ENCODE data around the gene TMEM250. TPM values are rescaled to one million over a fixed set of nuclear protein-coding genes. Genes with fewer than 3 reads are reported as not detected.

The TMEM250 gene
- total and polyA plus RNA-seq, 9 of the 15 experiments (the other 6 are each of a cell fraction or from before 2014, with no cell fraction given): 0.32 to 44.6 (median 12.2) TPM

DNA sequence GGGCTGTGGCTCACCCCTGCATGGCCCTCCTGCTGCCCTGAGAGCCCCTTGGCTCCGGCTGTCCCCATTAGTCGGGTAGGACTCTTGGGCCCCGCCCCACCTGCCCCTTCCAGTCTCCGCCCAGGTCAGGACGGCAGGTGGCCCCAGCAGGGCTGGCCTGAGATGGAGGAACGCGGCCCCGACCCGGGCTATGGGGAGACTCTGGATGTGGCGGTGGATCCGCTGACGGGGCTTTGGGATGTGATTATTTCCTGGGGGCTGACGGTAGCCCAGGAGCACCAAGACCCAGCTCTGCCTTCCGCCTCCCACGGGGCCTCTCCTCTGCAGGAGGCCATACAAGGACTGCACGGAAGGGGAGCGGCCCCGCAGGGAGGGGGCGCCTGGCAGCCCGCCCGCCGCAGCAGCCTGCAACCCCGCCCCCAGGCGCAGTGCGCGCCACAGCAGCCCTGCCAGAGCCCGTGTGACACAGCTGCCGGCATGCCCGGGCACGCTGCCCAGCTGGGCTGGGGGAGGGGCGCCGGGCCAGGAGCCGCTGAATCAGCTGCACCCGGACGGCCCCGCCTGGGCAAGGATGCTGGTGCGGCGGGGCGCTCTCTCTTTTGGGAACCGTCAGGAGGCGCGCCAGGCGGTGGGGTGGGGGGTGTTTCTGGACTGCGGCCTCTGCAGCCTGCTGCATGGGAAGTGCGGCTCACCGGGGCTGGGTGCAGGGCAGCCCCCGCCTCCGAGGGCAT lies 9.2 kb downstream of the TMEM250 start (continued):
- TF ChIP-seq ELK1 (CRISPR knock-in tag; IDR thresholded peaks at IDR 0.05) (peak; percentile 54; the same call in 1 of the 2 replicates), RCOR1 (IDR thresholded peaks at IDR 0.05; ENCODE audit: borderline replicate concordance in 1 of 2, low read depth in 2 of 2, low read length in 2 of 2) (no peak), SMC3 (conservative IDR thresholded peaks at IDR 0.05; ENCODE audit: insufficient read depth, low read depth, low read length) (no peak), KLF6 (CRISPR knock-in tag; IDR thresholded peaks at IDR 0.05; ENCODE audit: borderline replicate concordance) (no peak), ZBTB7A (IDR thresholded peaks at IDR 0.05; ENCODE audit: borderline replicate concordance, control insufficient read depth, low read depth, low read length) (peak; percentile 77; the same call in 1 of the 2 replicates), ZNF445 (CRISPR knock-in tag; IDR thresholded peaks at IDR 0.05; ENCODE audit: low read depth) (no peak), RERE (CRISPR knock-in tag; IDR thresholded peaks at IDR 0.05; ENCODE audit: borderline replicate concordance) (no peak), PPARD (CRISPR knock-in tag; IDR thresholded peaks at IDR 0.05) (no peak), CGGBP1 (CRISPR knock-in tag; IDR thresholded peaks at IDR 0.05) (no peak), MAZ (CRISPR knock-in tag; conservative IDR thresholded peaks at IDR 0.05 in 1 of 2, IDR thresholded peaks at IDR 0.05 in 1 of 2) (peak; percentile 80 to 94), ZNF316 (IDR thresholded peaks at IDR 0.05) (no peak), DPF2 (IDR thresholded peaks at IDR 0.05) (no peak; the same call in 1 of the 2 replicates), TGIF2 (CRISPR knock-in tag; IDR thresholded peaks at IDR 0.05) (no peak), MTA2 (IDR thresholded peaks at IDR 0.05; ENCODE audit: low read depth) (no peak), L3MBTL2 (IDR thresholded peaks at IDR 0.05) (no peak; the same call in 1 of the 2 replicates), MIER1 (IDR thresholded peaks at IDR 0.05; ENCODE audit: low read depth) (no peak)
- TF ChIP-seq, protein P1, sequence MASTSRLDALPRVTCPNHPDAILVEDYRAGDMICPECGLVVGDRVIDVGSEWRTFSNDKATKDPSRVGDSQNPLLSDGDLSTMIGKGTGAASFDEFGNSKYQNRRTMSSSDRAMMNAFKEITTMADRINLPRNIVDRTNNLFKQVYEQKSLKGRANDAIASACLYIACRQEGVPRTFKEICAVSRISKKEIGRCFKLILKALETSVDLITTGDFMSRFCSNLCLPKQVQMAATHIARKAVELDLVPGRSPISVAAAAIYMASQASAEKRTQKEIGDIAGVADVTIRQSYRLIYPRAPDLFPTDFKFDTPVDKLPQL (IDR thresholded peaks at IDR 0.05; ENCODE audit: extremely low read depth, insufficient read length): no peak
- TF ChIP-seq, protein P2, sequence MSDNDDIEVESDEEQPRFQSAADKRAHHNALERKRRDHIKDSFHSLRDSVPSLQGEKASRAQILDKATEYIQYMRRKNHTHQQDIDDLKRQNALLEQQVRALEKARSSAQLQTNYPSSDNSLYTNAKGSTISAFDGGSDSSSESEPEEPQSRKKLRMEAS (CRISPR knock-in tag; IDR thresholded peaks at IDR 0.05): peak; percentile 62
